B cell (primary cell): Measurements from ENCODE around the gene PTGES2.

Source experiments
- EZH2 ChIP-seq: IDR thresholded peaks from 2 replicates; pipeline ENCODE4 v1.6.1; 2012; ENCODE audit warnings: borderline replicate concordance, low read depth, mild to moderate bottlenecking, moderate library complexity, low read length; ENCODE audit not compliant: insufficient read depth, poor library complexity, severe bottlenecking
- TF ChIP-seq, protein P1 (sequence below): fragments of 200-600 bp; IDR thresholded peaks from one replicate; pipeline ENCODE4 v1.8.0; 2022; ENCODE audit warnings: antibody characterized with exemption, mild to moderate bottlenecking

DNA sequence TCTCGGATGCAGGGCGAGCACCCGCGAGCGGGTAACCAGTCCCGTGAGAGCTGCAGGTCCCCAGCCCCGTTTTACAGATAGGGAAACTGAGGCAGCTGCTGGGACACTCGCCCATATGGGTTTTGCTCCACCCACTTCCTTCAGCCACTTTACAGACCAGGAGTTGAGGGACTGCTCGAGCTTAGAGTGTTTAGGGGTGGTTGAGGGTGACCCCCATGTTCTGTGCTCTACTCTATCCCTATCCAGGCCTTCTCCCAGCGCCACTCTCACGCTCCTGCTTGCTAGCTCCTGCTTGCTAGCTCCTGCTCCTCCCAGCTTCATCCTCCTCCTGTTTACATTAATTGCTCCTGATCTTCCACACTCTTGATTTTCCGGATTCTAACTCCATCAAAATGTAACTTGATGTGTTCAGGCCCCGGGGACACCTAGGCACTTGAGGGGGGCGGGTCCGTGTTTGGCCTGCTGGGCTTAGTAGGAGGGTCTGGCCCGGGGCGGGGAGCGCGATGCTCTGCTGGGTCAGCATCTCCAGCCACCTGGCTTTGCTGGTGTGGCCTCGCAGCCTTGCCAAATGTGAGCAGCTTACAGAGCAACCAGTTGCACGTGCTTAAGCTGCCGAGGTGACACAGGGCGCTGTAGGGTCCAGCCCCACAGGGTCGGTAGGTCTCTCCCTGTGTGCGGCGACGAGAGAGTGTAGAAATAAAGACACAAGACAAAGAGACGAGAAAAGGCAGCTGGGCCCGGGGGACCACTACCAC lies 1.5 kb upstream of the PTGES2 start:
- TF ChIP-seq, protein P1, sequence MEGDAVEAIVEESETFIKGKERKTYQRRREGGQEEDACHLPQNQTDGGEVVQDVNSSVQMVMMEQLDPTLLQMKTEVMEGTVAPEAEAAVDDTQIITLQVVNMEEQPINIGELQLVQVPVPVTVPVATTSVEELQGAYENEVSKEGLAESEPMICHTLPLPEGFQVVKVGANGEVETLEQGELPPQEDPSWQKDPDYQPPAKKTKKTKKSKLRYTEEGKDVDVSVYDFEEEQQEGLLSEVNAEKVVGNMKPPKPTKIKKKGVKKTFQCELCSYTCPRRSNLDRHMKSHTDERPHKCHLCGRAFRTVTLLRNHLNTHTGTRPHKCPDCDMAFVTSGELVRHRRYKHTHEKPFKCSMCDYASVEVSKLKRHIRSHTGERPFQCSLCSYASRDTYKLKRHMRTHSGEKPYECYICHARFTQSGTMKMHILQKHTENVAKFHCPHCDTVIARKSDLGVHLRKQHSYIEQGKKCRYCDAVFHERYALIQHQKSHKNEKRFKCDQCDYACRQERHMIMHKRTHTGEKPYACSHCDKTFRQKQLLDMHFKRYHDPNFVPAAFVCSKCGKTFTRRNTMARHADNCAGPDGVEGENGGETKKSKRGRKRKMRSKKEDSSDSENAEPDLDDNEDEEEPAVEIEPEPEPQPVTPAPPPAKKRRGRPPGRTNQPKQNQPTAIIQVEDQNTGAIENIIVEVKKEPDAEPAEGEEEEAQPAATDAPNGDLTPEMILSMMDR, result no peak
- TF ChIP-seq EZH2, result no peak
